ENCODE measurements around the gene GRM7.

The GRM7 gene

DNA sequence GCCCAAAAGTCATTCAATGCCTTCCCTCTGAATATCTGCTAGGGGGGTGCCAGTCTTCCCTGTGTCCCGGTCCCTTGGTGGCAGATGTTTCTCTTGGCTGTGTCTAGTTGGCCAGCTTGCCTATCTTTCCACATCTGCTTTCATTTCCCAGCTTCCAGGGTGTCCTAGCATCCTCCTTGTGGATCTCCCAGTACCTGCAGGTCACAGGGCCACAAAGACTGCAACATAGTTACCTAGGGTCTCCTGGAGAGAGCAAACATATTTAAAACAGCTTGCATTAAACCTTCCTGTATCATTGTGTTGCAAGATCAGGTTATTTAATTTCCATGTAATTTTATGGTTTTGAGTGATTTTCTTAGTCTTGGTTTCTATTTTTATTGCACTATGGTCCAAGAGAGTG lies 400.1 kb downstream of the GRM7 start:
- H3K4me2 ChIP-seq: no peak overlapping the region
- H3K36me3 ChIP-seq: no peaks in the 10 kb centered on the region
- no peaks in the 10 kb centered on the region for H4K20me1 ChIP-seq
- no peak for TF ChIP-seq Cebpa-rat (IDR thresholded peaks at IDR 0.05)
- no peak overlapping the region for H3K27ac ChIP-seq
- no peaks in the 10 kb centered on the region for H3K27me3 ChIP-seq
- H3K4me3 ChIP-seq: no peak overlapping the region
- no peak overlapping the region for H3K9ac ChIP-seq
- no peaks in the 10 kb centered on the region for H3K9me3 ChIP-seq
- H3K4me1 ChIP-seq: no peaks in the 10 kb centered on the region

DNA sequence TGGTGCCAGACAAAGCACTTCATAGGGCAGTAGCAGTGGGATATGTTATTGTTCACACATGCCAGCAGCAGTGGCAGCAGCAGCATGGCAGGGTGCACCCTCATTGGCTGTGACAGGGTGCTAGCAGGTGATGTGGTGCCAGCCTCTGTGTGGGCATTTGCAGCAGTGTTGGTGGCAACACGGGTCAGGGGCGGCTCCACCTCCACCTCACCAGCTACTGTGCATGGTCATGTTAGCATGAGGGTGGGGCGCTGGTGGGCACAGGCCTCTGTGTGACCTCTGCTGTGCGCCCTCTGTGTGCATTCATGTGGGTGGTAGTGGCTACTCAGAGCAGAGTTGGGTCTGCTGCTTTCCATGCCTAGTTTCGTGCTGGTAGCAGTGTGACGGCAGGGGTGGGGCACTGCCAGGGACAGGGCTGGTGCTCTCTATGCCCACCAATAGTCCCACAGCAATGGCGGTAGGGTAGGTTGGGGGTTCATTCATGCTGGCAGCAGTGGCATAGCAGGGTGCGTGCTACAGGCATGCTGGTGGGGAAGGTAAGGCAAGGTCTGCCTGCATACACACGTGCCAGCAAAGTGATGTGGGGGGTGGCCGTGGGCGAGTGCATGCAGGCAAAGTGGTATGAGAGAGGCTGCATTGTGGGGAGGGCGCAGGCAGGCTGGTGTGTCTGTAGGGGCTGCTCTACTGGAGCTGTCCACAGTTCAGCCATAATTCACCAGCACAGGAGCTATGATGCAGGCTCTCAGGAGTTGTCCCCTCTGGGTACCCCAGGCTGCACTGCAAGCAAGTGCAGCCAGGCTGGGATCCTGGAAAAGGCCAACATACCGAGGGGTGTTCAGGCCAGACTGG lies 402.7 kb downstream of the GRM7 start:
- no peaks in the 10 kb centered on the region for H3K4me1 ChIP-seq
- H3K27me3 ChIP-seq: no peaks in the 10 kb centered on the region
- no peak overlapping the region for H3K4me3 ChIP-seq
- H3K9ac ChIP-seq: no peak overlapping the region
- H3K4me2 ChIP-seq: no peak overlapping the region
- H3K36me3 ChIP-seq: no peaks in the 10 kb centered on the region
- no peak for TF ChIP-seq Cebpa-rat (IDR thresholded peaks at IDR 0.05)
- no peak overlapping the region for H3K27ac ChIP-seq
- peaks cover 8% of the 10 kb centered on the region for H3K9me3 ChIP-seq
- H4K20me1 ChIP-seq: no peaks in the 10 kb centered on the region

DNA sequence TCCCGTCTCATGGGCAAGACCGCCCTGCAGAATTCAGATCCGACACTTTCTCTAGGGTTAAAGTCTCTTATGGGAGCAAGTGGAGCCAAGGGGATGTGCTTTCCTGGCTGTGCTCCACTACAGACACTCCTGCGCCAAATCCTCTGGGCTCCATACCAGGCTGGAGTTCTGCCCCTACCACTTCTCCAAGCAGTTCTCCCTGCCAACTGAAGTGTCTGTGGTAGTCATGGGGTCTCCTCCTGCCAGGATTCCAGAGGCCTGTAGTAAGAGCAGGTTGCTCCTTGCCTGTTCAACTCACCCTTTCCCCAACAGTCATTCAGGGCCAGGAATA lies 403.2 kb downstream of the GRM7 start:
- no peak for TF ChIP-seq Cebpa-rat (IDR thresholded peaks at IDR 0.05)
- no peak overlapping the region for H3K27ac ChIP-seq
- H3K27me3 ChIP-seq: no peaks in the 10 kb centered on the region
- H3K9ac ChIP-seq: no peak overlapping the region
- no peaks in the 10 kb centered on the region for H3K4me1 ChIP-seq
- H3K36me3 ChIP-seq: no peaks in the 10 kb centered on the region
- no peaks in the 10 kb centered on the region for H4K20me1 ChIP-seq
- no peak overlapping the region for H3K4me3 ChIP-seq
- peaks cover 8% of the 10 kb centered on the region for H3K9me3 ChIP-seq
- no peak overlapping the region for H3K4me2 ChIP-seq

DNA sequence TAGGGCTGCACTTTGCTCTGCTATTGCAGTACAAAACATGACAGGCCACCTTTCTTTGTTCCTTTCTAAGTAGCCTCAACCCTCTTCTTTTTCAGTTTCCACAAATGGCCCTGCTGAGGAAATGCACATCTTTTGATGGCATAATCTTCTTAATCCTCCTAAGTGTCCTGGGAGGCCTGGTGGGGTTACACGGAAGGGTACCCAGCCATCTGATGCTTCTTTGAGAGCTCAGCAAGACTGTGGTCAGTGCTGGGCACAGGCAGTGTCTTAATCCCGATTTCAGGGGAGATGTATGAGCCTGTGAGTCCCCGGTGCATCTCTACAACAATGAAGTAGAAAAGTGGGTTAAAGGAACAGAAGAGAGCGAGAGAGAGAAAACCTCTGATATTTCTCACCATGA lies 404.8 kb downstream of the GRM7 start:
- peaks cover 8% of the 10 kb centered on the region for H3K9me3 ChIP-seq
- no peaks in the 10 kb centered on the region for H3K4me1 ChIP-seq
- H3K9ac ChIP-seq: no peak overlapping the region
- no peaks in the 10 kb centered on the region for H3K27me3 ChIP-seq
- no peak overlapping the region for H3K4me3 ChIP-seq
- no peaks in the 10 kb centered on the region for H4K20me1 ChIP-seq
- H3K4me2 ChIP-seq: no peak overlapping the region
- TF ChIP-seq Cebpa-rat (IDR thresholded peaks at IDR 0.05): no peak
- H3K27ac ChIP-seq: no peak overlapping the region
- no peaks in the 10 kb centered on the region for H3K36me3 ChIP-seq

DNA sequence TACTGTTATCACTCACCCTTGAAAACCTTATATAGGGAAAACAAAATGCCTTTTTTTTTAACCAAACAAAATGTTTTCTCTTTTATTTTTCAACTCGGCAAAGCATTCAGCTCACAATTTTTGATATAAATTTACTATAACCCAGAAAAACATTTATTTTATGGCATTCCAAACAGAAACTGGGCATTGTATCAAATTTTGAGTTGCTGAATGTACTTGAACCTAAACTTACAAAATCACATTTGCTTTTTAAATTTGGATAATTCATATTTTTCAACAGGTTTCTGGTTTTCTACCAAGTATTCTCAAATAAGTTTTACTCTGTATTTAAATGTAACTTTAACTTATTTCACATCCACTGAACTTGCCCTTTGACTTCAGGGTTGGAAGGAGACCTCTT lies 405.6 kb downstream of the GRM7 start:
- H3K9me3 ChIP-seq: peaks cover 8% of the 10 kb centered on the region
- no peak overlapping the region for H3K27ac ChIP-seq
- H3K4me1 ChIP-seq: no peaks in the 10 kb centered on the region
- no peaks in the 10 kb centered on the region for H3K36me3 ChIP-seq
- no peak for TF ChIP-seq Cebpa-rat (IDR thresholded peaks at IDR 0.05)
- no peak overlapping the region for H3K4me2 ChIP-seq
- H3K4me3 ChIP-seq: no peak overlapping the region
- H3K27me3 ChIP-seq: no peaks in the 10 kb centered on the region
- no peaks in the 10 kb centered on the region for H4K20me1 ChIP-seq
- no peak overlapping the region for H3K9ac ChIP-seq

DNA sequence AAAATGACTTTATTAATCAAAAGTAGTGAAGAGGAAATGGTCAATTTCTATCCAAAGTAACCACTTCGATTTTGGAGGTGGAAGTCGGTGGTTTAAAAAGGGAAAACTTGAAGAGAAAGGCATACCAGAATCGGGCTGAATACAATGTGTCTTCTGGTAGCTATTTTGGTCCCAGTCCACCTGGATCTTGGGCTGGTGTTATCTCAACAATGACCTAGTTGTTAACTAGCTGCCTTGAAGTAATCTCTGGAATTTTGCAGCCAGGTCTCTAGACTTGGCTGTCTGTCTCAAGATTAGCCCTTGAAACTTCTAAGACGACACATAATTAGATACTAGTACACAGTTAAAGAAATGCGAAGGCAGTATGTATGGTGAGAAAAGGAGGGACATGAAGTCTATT lies 409.8 kb downstream of the GRM7 start:
- H3K4me2 ChIP-seq: no peak overlapping the region
- H3K27me3 ChIP-seq: no peaks in the 10 kb centered on the region
- H3K9ac ChIP-seq: no peak overlapping the region
- H4K20me1 ChIP-seq: no peaks in the 10 kb centered on the region
- H3K36me3 ChIP-seq: no peaks in the 10 kb centered on the region
- H3K27ac ChIP-seq: no peak overlapping the region
- no peaks in the 10 kb centered on the region for H3K4me1 ChIP-seq
- TF ChIP-seq Cebpa-rat (IDR thresholded peaks at IDR 0.05): no peak
- H3K9me3 ChIP-seq: peaks cover 8% of the 10 kb centered on the region
- H3K4me3 ChIP-seq: no peak overlapping the region

DNA sequence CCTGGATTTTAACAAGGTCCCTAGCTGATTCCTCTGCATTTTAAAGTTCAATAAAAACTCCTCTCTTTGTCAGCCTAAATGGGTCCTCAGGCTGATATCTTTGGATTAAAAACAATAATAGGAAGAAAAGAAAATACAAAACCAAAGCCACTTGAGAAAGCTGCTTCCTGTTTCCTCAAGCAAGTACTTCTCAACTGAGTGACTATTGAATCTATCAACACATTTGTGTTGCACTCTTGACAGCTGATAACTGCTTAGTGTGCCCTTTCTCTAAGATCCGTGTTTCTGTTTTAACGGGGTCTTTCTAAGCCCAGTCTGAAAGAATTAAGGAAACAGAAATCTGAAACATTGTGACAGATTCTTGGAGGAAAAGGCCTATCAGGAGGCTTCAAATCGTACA lies 410.7 kb downstream of the GRM7 start:
- no peak for TF ChIP-seq Cebpa-rat (IDR thresholded peaks at IDR 0.05)
- H3K4me3 ChIP-seq: no peak overlapping the region
- no peaks in the 10 kb centered on the region for H3K36me3 ChIP-seq
- H4K20me1 ChIP-seq: no peaks in the 10 kb centered on the region
- H3K9me3 ChIP-seq: peaks cover 8% of the 10 kb centered on the region
- no peak overlapping the region for H3K9ac ChIP-seq
- H3K4me1 ChIP-seq: no peaks in the 10 kb centered on the region
- H3K4me2 ChIP-seq: no peak overlapping the region
- no peak overlapping the region for H3K27ac ChIP-seq
- H3K27me3 ChIP-seq: no peaks in the 10 kb centered on the region

DNA sequence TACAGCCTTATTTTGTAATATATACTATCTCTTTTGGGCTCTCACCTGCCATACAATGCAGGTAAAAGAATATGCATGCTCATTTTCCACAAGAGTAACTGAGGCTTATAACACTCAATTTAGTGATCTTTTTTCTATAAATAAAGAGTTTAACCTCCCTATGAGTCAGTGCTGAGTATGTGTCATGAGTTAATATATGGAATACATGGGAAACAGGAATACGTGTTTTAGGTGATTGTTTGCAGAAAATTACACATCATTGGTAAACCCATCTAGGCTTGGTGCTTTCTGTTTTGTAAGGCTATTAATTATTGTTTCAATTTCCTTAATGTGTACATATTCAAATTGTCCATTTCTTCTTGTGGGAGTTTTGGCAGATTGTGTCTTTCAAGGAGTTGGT lies 411.3 kb downstream of the GRM7 start:
- Histone ChIP-seq H3K27me3 (no peaks in the 10 kb centered on the region), H3K9ac (no peak overlapping the region), H3K36me3 (no peaks in the 10 kb centered on the region), H3K4me2 (no peak overlapping the region), H3K4me1 (no peaks in the 10 kb centered on the region), H3K9me3 (peaks cover 7% of the 10 kb centered on the region), H4K20me1 (no peaks in the 10 kb centered on the region), H3K27ac (no peak overlapping the region), H3K4me3 (no peak overlapping the region)
- TF ChIP-seq Cebpa-rat (IDR thresholded peaks at IDR 0.05): no peak

DNA sequence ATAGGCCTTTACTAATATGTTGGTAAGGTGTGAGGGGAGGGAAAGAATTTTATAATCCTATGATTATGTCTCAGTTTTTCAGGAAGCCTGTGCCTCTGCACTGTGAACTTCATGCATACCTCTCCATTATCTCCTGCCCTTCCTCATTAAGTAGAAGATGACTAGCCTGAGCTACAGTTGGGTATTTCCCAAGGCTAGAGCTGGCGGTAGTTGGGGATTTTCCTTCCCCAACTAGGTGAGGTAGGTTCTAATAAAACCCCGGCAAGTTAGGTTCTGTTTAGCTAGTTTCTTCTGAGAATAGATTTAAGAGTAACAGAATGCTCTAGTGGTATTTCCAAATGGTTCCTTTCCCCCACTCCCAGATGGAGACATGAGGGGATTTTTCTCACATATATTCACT lies 414.5 kb downstream of the GRM7 start:
- H3K9me3 ChIP-seq: no peaks in the 10 kb centered on the region
- TF ChIP-seq Cebpa-rat (IDR thresholded peaks at IDR 0.05): no peak
- H3K9ac ChIP-seq: no peak overlapping the region
- H4K20me1 ChIP-seq: no peaks in the 10 kb centered on the region
- H3K36me3 ChIP-seq: no peaks in the 10 kb centered on the region
- no peak overlapping the region for H3K4me3 ChIP-seq
- H3K27me3 ChIP-seq: no peaks in the 10 kb centered on the region
- H3K4me1 ChIP-seq: no peaks in the 10 kb centered on the region
- H3K27ac ChIP-seq: no peak overlapping the region
- H3K4me2 ChIP-seq: no peak overlapping the region

DNA sequence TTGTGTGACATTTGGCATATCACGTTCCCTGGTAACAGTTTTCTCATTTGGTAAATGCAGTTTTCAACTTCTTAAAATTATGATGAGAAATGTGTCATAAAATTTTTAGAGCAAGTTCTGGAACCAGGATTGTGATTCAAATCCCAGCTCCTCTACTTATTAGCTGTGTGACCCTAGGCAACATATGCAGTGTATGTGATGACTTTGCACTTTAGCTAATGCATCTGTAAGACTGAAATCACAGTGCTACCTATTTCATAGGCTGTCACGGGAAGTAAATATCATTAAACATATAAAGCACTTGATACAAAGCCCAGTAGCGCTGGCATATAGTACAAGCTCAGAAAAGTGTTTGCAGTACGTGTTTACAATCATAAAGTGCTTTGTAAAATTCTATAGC lies 419.4 kb downstream of the GRM7 start:
- Histone ChIP-seq H3K36me3 (no peaks in the 10 kb centered on the region), H3K4me3 (no peak overlapping the region), H4K20me1 (no peaks in the 10 kb centered on the region), H3K9me3 (no peaks in the 10 kb centered on the region), H3K4me2 (no peak overlapping the region), H3K4me1 (no peaks in the 10 kb centered on the region), H3K27ac (no peak overlapping the region), H3K27me3 (no peaks in the 10 kb centered on the region), H3K9ac (no peak overlapping the region)
- TF ChIP-seq Cebpa-rat (IDR thresholded peaks at IDR 0.05): no peak

DNA sequence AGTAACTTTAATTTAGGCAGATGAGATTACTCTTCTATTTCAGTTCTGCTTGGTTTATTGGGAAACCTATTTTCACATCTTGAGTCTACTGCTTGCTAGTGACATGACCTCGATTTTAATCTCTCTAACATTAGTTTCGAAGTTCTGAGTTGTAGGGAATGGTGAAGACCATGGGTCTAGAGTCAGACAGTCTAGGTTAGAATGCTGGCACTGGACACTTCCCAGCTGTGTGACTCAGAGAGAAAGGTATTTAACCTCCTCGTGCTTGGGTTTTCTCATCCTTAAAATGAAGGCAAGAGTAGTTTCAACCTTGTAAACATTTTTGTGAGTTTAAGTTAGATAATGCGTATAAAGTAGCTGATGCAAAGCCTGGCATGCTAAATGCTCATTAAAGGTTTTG lies 422.1 kb downstream of the GRM7 start:
- Histone ChIP-seq H3K27me3 (no peaks in the 10 kb centered on the region), H3K4me3 (no peak overlapping the region), H3K36me3 (no peaks in the 10 kb centered on the region), H4K20me1 (no peaks in the 10 kb centered on the region), H3K4me1 (no peaks in the 10 kb centered on the region), H3K27ac (no peak overlapping the region), H3K4me2 (no peak overlapping the region), H3K9me3 (no peaks in the 10 kb centered on the region), H3K9ac (no peak overlapping the region)
- TF ChIP-seq Cebpa-rat (IDR thresholded peaks at IDR 0.05): no peak

Data from BLaER1 (cell line).